ENCODE data around the gene GALNTL6. TPM values are rescaled to one million over a fixed set of nuclear protein-coding genes. Genes with fewer than 3 reads are reported as not detected.

GALNTL6 gene
- total and polyA plus RNA-seq, 7 donors = 0.14 to 2.5 (median 0.42) TPM; not detected in 1

GRCh38 chr4:172809319-172809718, 996.1 kb downstream of the GALNTL6 start:
- no peaks in the 10 kb centered on the region for H3K9me3 ChIP-seq
- H3K27me3 ChIP-seq = no peaks in the 10 kb centered on the region
- TF ChIP-seq CTCF (IDR thresholded peaks at IDR 0.05) = no peak
- TF ChIP-seq POLR2AphosphoS5 (IDR thresholded peaks at IDR 0.05) = no peak
- no peak for TF ChIP-seq POLR2A (IDR thresholded peaks at IDR 0.05)
- TF ChIP-seq EP300 (IDR thresholded peaks at IDR 0.05) = no peak
- no peak for DNase-seq
- no peaks in the 10 kb centered on the region for H3K36me3 ChIP-seq
- no peaks in the 10 kb centered on the region for H3K4me1 ChIP-seq
- no peak overlapping the region for H3K27ac ChIP-seq
- H3K4me3 ChIP-seq = no peak overlapping the region
- 79 to 88% methylated on average over 7 of the region's 7 CpGs for WGBS, 2 donors
- intact Hi-C loops (cut with DNase I) = no loop called here

GRCh38 chr4:172813359-172813923, 1000.2 kb downstream of the GALNTL6 start:
- TF ChIP-seq CTCF (IDR thresholded peaks at IDR 0.05) = no peak
- no peak for TF ChIP-seq EP300 (IDR thresholded peaks at IDR 0.05)
- TF ChIP-seq POLR2A (IDR thresholded peaks at IDR 0.05) = no peak
- no peak for TF ChIP-seq POLR2AphosphoS5 (IDR thresholded peaks at IDR 0.05)
- H3K27ac ChIP-seq = no peak overlapping the region
- intact Hi-C loops (cut with DNase I) = no loop called here
- no peaks in the 10 kb centered on the region for H3K9me3 ChIP-seq
- no peak for DNase-seq
- H3K4me1 ChIP-seq = no peaks in the 10 kb centered on the region
- no peaks in the 10 kb centered on the region for H3K36me3 ChIP-seq
- H3K4me3 ChIP-seq = no peak overlapping the region
- WGBS, 2 donors = 51 to 81% methylated on average over 11 of the region's 11 CpGs
- no peaks in the 10 kb centered on the region for H3K27me3 ChIP-seq

- no peak for DNase-seq
- no peaks in the 10 kb centered on the region for H3K36me3 ChIP-seq
- no peaks in the 10 kb centered on the region for H3K4me1 ChIP-seq
- H3K27me3 ChIP-seq = no peaks in the 10 kb centered on the region
- H3K27ac ChIP-seq = no peak overlapping the region
- no peak for TF ChIP-seq POLR2AphosphoS5 (IDR thresholded peaks at IDR 0.05)
- 20 to 66% methylated on average over 8 of the region's 8 CpGs for WGBS, 2 donors
- H3K9me3 ChIP-seq = no peaks in the 10 kb centered on the region
- H3K4me3 ChIP-seq = no peak overlapping the region
- intact Hi-C loops (cut with DNase I) = no loop called here
These were observed 1002.4 kb downstream of the GALNTL6 start for GRCh38 chr4:172815499-172816164.

GRCh38 chr4:172818901-172819300, 1005.7 kb downstream of the GALNTL6 start:
- no peak for TF ChIP-seq CTCF (IDR thresholded peaks at IDR 0.05)
- no peak for TF ChIP-seq POLR2AphosphoS5 (IDR thresholded peaks at IDR 0.05)
- no peak for TF ChIP-seq EP300 (IDR thresholded peaks at IDR 0.05)
- no peak for TF ChIP-seq POLR2A (IDR thresholded peaks at IDR 0.05)
- intact Hi-C loops (cut with DNase I) = no loop called here
- H3K27me3 ChIP-seq = no peaks in the 10 kb centered on the region
- no peaks in the 10 kb centered on the region for H3K36me3 ChIP-seq
- H3K4me3 ChIP-seq = no peak overlapping the region
- H3K9me3 ChIP-seq = no peaks in the 10 kb centered on the region
- 92 to 93% methylated on average over 1 of the region's 1 CpG for WGBS, 2 donors
- no peaks in the 10 kb centered on the region for H3K4me1 ChIP-seq
- H3K27ac ChIP-seq = no peak overlapping the region
- no peak for DNase-seq

- Histone ChIP-seq H3K27me3 (no peaks in the 10 kb centered on the region), H3K27ac (no peak overlapping the region), H3K9me3 (no peaks in the 10 kb centered on the region), H3K36me3 (no peaks in the 10 kb centered on the region), H3K4me1 (no peaks in the 10 kb centered on the region), H3K4me3 (no peak overlapping the region)
- DNase-seq = no peak
- TF ChIP-seq CTCF (IDR thresholded peaks at IDR 0.05) (no peak), EP300 (IDR thresholded peaks at IDR 0.05) (no peak), POLR2A (IDR thresholded peaks at IDR 0.05) (no peak), POLR2AphosphoS5 (IDR thresholded peaks at IDR 0.05) (no peak)
- 21 to 24% methylated on average over 1 of the region's 1 CpG for WGBS, 2 donors
- intact Hi-C loops (cut with DNase I) = no loop called here
These were observed 1006.1 kb downstream of the GALNTL6 start for GRCh38 chr4:172819353-172819752.
